LNCAP (cell line): ENCODE measurements around the gene FOXE1.

Experiments used
- TF ChIP-seq, protein P1 (sequence below): fragments of 450-650 bp; IDR thresholded peaks from 2 replicates; pipeline ENCODE4 v1.5.1; 2017; ENCODE audit warnings: mild to moderate bottlenecking

Gene FOXE1

DNA sequence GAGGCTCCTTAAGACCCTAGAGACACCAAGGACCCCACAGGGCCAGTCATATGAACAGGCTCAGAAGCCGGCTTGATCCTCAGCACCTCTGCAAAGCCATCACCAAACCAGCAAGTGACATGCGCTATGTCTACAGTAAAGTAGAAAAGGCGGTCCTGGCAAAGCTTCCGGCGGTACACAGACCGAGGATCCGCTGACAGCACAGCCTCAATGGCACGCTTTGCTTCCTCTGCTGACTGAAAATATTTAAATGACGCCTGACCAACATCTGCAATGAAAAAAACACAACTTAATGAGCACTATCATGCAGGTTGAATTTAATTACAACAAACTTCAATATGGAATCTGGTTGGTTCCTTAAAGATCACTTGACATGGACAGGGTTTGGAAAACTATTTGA lies 51.7 kb downstream of the FOXE1 start:
- TF ChIP-seq, protein P1, sequence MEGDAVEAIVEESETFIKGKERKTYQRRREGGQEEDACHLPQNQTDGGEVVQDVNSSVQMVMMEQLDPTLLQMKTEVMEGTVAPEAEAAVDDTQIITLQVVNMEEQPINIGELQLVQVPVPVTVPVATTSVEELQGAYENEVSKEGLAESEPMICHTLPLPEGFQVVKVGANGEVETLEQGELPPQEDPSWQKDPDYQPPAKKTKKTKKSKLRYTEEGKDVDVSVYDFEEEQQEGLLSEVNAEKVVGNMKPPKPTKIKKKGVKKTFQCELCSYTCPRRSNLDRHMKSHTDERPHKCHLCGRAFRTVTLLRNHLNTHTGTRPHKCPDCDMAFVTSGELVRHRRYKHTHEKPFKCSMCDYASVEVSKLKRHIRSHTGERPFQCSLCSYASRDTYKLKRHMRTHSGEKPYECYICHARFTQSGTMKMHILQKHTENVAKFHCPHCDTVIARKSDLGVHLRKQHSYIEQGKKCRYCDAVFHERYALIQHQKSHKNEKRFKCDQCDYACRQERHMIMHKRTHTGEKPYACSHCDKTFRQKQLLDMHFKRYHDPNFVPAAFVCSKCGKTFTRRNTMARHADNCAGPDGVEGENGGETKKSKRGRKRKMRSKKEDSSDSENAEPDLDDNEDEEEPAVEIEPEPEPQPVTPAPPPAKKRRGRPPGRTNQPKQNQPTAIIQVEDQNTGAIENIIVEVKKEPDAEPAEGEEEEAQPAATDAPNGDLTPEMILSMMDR = no peak

DNA sequence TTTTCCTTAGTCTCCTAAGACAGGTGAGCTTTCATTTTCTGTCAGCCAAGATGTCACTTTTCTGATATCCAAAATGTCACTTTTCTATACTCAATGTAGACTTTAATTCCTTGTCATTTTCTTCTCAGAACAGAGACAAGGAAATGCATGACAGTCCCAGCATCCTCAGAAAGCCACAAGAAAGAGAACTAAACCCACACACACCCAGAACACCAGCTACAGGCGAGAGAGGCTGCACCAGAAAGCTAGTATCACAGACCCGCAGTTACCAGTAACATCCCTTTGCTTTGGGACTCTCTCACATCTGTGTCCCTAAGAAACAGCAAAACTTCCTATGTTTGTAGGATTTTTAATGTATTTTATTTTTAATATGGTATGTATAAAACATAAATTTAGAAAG lies 52.2 kb downstream of the FOXE1 start:
- TF ChIP-seq, protein P1 = no peak
